ENCODE data around the gene STAP2.
"Not testable (repeated sequence)": the region's sequence is repeated elsewhere in the genome, so short reads cannot be mapped to it uniquely, and the experiment has no call there.

STAP2 gene

GRCh38 chr19:4278419-4279266 lies 60.0 kb downstream of the STAP2 start, which contains the start of gene SHD:
Gene SHD, plus strand, starts transcription at chr19:4279266. Its CDS starts 798 bp downstream, at chr19:4280064.
- DNase-seq (ENCODE audit: insufficient read length, low spot score) = no peak
- FAIRE-seq = no peak

GRCh38 chr19:4278010-4278409 lies 60.6 kb downstream of the STAP2 start:
- no peak for DNase-seq (ENCODE audit: insufficient read length, low spot score)
- no peak for FAIRE-seq

- DNase-seq (ENCODE audit: insufficient read length, low spot score) (no peak), FAIRE-seq (no peak)
These were observed 61.4 kb downstream of the STAP2 start for GRCh38 chr19:4277191-4277696.

- not testable (repeated sequence) for FAIRE-seq; DNase-seq (ENCODE audit: insufficient read length, low spot score)
These were observed 64.3 kb downstream of the STAP2 start for GRCh38 chr19:4274321-4274686.

All from GM19239 (cell line).